Measurements from ENCODE around the gene KIAA0825.

KIAA0825 gene

GRCh38 chr5:94503677-94504076 lies 114.7 kb downstream of the KIAA0825 start:
- DNase-seq (ENCODE audit: low read depth), result no peak

DNA sequence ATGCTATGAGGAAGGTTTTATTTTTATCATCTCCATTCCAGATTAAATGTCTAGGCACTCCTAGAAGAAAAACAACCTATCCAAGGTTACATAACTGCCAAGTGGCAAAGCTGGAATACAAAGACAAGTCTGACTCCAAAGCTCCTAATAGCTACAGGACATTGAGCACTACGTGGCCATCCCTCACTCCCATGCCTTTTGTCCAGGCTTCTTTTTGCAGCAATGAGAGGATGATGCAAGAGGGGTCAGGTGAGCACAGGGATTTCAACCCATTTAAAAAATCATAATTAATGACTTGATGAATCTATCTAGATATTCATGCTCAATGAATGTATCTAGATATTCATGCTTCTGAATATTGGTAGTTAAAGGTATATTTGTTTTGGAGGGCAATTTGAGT lies 117.0 kb downstream of the KIAA0825 start:
- no peak for DNase-seq (ENCODE audit: low read depth)

GRCh38 chr5:94499806-94500205 lies 118.6 kb downstream of the KIAA0825 start:
- no peak for DNase-seq (ENCODE audit: low read depth)

DNA sequence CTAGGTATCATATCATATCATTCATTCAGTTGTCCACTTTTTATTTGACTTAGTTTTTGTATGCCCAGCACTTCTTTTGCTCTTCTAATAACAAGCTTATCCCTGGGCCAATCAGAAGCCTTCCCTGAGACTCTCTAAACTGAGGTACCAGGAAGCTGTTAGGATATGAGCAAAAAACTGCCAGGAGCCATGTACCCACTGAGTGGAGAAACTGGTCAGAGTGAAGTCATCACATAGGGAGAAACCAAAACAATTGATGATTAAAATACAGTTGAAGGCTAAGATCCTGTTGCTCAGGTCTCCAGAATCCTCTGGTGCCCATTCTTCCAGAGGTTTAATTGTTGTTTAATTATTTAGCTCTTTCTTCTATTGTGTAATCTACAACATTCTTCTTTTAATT lies 120.2 kb downstream of the KIAA0825 start:
- DNase-seq (ENCODE audit: low read depth), result no peak

DNA sequence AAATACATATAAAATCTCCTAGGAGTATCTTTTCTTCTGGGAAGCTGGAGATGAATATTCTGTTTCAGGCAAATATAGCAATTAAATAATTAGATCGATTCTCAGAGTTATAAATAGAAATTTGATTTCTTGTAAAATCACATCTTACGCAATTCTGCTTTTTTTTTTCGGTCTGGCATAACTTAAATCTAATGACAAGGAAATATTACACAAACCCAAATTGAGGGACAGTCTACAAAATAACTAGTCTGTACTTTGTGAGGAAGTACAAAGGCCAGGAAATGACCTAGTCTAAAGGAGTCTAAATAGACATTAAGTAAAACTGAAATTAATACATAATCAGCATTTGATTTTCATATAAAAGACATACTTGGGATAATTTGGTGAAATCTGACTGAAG lies 133.3 kb downstream of the KIAA0825 start:
- no peak for DNase-seq (ENCODE audit: low read depth)

DNA sequence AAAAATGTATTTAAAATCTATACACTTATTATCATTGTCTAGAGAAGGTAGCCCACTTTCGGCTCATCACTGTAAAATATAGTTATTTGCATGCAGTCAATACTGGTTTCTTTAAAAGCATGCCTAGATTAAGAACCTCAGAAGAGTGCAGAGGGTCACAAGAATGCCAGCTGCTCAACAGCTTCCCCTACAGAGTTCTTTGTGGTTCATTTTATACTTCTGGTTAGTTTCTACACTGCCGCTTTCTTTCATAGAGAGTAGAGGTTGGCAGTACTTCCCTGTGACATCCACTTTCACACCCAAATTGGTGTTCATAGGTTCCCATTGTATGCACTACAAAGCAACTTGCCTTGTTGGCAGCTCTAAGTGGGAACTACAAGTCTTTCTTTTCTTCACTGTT lies 137.3 kb downstream of the KIAA0825 start:
- DNase-seq (ENCODE audit: low read depth), result no peak

GRCh38 chr5:94480486-94480885 lies 137.9 kb downstream of the KIAA0825 start:
- no peak for DNase-seq (ENCODE audit: low read depth)

GRCh38 chr5:94473936-94474335 lies 144.5 kb downstream of the KIAA0825 start:
- no peak for DNase-seq (ENCODE audit: low read depth)

- no peak for DNase-seq (ENCODE audit: low read depth)
These were observed 146.9 kb downstream of the KIAA0825 start for GRCh38 chr5:94471521-94471920.

- no peak for DNase-seq (ENCODE audit: low read depth)
These were observed 147.6 kb downstream of the KIAA0825 start for GRCh38 chr5:94470802-94471201.

DNA sequence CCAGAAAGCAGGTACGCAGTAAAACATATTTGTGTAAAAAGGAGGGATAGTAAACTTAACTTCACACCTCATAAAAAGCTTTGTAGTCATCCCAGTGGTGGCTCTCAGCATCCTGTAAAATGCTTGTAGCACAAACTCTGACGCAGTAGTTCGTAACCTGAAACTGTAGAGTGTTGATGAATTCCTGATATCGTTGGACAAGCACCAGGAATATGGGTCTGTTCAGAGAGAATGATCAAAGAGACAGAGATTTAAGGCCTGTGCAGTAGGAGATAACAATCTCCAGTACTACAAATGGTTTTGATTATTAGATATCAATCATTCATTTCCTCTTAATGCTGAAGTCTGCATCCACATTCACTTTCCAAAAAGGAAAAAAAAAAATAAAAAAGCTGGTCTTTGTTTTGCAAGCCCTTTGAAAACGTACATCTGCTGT lies 148.5 kb downstream of the KIAA0825 start:
- DNase-seq (ENCODE audit: low read depth), result no peak

DNA sequence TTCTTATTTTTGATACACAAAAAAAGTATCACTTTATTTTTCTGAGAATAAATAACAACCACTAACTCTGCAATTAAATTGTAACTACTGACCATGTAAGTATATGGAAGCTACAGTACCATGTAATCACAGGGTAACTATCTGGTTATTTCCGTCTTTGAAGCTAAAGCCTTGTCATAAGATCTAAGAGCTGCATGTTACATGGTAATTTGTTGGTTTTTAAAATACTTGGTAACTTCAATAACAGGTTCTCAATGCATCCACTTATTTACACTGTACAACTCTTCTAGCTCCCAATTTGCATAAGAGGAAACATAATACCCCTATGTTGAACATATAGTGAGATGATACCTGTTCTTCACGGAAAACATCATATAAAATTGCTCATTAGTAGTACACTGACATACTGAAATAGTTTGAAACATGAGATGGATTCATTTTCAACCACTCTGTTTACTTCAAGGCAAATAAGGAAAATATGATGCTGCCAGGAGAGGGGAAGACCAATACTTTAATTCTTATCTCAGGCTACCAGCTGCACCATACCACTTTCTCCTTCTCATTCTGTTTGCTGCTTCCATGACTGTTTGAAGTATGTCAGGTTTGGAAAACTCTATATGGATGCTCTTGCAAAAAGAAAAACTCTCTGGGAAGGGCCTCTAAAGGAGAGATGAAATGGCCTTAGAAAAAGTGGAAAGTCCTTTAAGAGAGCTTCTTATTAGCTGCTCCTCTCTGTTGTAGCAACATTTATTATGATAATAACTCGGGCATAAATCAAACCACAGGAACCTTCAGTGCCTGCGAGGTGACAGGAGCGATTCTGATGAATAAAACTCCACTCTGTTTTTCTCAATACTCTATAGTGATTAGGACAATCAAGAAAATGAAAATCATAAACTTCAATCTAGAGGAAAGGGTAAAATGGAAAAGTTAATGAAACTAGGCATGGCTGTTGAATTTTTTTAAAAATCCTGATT lies 150.2 kb downstream of the KIAA0825 start:
- no peak for DNase-seq (ENCODE audit: low read depth)

GRCh38 chr5:94467346-94467953 lies 151.0 kb downstream of the KIAA0825 start:
- no peak for DNase-seq (ENCODE audit: low read depth)

DNA sequence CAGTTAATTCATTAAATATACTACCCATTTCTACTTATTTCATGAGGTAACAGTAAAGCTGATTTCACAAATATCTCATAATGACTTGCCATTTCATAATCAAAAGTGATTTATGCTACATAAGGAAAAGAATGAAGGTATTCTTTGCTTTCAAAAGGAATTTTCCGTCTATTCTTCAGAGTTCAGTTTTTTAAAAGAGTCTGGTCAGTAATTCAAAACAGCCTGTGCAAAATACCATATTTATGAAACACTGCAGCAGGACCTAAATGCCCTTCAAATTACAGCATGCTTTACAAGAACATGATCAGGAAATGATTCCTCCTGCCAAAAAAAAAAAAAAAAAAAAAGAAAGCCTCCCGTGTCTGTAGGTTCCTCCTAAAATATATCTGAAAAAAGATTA lies 154.7 kb downstream of the KIAA0825 start:
- DNase-seq (ENCODE audit: low read depth), result no peak

DNA sequence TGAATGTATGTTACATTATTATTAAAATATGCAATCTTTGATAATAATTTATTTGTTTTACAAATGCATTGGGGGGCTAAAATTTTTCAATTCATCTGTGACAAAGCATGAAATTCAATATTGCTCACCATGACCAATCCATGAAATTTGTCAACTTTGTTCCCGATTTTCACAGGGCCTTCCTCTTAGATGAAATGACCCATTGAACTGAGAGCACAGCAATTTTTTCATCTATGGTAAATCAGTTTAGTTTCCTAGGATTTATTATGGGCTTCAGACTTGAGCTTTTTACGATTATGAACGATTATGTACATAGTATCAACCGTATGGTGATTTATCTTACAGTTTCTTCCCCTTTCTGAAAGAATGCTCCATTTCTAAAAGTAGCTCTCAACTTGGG lies 157.3 kb downstream of the KIAA0825 start:
- no peak for DNase-seq (ENCODE audit: low read depth)

DNA sequence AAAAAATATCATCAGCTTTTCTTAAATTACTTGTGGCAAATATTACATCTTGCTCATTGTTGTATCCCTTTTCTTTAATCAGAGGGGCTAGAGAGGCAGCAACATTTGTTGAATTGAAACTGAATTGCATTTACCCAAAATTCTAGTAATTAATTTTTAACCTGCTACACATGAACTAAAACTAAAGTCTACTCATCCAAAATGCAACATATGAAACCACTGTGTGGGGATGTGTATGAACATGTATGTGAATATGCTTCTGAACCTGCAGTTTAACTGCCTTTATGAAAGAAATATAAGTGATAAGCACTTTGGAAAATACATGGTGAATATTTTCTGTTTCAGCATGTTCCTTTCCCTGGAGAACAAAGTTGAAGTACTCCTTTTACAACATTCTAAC lies 158.5 kb downstream of the KIAA0825 start:
- DNase-seq (ENCODE audit: low read depth), result no peak

DNA sequence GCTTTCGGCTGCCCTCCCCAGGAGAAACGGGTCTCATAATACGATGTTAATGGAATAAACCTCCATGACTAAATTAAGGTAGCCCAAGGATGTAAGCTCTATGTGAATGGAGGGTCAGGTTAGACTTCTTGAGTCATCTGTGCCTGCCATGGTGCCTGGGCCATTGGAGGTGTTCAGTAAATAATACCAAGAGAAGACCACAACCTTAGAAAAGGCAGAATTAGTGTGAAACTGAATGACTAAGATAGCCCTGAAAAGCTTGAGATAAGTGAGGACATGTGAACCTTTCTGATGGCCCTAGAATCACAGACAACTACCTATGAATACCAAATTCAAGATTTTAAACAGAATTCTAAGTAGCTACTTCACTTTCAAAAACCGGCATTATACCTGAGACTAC lies 160.6 kb downstream of the KIAA0825 start:
- DNase-seq (ENCODE audit: low read depth), result no peak

DNA sequence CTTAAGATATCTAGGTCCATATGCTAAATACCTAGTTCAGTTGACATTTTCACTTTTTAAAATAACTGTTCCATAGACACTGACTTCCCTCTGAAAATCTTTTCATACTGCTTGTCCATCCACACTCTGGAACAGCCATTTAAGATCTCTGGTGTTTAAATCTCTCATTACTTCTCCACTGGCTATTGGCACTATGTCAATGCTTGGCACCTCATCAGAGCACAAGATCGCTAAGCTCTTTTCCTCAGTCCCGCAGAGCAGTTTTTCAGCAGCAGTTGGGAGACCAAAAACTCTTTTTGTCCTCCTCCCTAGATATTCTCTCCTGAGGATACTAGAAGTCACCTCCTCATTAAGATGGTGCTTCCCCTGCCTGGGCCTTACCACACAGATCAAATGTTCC lies 172.7 kb downstream of the KIAA0825 start:
- no peak for DNase-seq (ENCODE audit: low read depth)

GRCh38 chr5:94442991-94443390 lies 175.4 kb downstream of the KIAA0825 start:
- no peak for DNase-seq (ENCODE audit: low read depth)

DNA sequence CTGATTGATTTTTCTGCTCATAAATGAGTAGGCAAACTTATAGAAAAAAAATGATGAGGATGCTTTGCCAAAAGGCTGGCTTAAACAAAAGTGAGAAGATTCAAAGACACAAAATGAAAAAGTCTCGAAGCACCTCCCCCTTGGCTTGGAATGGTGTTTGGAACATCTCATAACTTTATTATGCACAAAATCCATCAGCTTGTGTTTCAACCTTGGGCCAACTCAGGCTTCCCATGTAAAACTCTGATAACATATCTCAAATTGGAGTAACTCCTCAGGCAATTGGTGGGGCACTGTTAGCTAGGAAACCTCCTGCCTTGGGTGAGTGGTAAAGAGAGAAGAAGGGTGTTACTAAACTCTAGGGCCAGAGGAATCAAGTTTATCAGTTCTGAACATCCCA lies 176.3 kb downstream of the KIAA0825 start:
- no peak for DNase-seq (ENCODE audit: low read depth)

GRCh38 chr5:94440015-94440414 lies 178.4 kb downstream of the KIAA0825 start:
- no peak for DNase-seq (ENCODE audit: low read depth)

DNA sequence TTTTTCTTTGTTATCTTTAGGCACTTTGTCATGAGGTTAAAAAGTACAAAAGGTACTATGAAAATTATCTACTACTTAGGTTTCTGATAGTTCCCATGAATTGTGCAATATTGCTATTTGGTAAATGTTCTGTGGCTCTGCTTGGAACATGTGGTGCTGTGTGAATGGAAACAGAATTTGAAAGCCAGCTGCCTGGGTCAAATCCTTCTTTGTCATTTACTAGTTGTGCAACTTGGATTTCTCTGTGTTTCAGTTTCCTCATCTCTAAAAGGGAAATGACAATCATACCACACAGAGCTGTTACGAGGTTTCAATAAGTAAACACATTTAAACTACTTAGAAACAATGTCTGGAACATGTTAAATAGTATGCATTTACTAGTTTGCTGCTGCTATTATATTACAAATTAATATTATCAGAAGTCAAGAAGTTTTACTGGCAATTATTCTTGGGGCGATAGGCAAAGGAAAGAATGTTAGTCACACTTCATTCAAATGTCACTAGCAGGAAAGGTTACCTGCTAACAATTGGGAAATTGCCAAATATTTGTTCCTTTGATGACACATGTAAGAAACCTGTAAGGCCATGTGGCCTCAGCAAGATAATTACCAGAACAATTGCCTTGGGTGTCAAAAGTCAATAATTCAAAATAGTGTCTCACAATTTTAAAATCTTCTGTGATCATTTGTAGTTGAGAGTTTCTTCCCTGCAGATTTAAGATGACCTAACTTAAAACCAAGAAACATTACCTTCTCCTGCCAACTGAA lies 184.8 kb downstream of the KIAA0825 start:
- DNase-seq (ENCODE audit: low read depth), result no peak

DNA sequence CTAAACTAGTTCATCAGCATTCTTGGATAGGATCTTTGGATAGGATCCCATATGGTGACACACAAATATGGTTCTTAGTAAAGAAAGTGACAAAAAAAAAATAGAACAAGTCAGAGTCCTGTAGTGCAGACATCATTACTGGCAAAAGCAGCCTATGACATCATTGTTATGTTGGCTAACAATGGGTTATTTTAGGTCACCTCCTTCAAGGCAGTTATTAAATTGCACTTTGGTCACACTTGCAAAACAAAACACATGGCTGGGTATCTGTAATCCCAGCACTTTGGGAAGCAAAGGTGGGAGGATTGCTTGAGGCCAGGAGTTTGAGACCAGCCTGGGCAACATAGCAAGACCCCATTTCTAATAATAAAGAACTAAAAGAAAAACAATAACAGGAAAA lies 185.9 kb downstream of the KIAA0825 start:
- no peak for DNase-seq (ENCODE audit: low read depth)

Measured in CMK (cell line).